ENCODE results near the gene FIBCD1. TPM values are rescaled to one million over a fixed set of nuclear protein-coding genes. Genes with fewer than 3 reads are reported as not detected.

FIBCD1 gene
- polyA plus RNA-seq, 1 donor (not counting 4 experiments of a cell fraction or from before 2014, with no cell fraction given) = 0.79 TPM

DNA sequence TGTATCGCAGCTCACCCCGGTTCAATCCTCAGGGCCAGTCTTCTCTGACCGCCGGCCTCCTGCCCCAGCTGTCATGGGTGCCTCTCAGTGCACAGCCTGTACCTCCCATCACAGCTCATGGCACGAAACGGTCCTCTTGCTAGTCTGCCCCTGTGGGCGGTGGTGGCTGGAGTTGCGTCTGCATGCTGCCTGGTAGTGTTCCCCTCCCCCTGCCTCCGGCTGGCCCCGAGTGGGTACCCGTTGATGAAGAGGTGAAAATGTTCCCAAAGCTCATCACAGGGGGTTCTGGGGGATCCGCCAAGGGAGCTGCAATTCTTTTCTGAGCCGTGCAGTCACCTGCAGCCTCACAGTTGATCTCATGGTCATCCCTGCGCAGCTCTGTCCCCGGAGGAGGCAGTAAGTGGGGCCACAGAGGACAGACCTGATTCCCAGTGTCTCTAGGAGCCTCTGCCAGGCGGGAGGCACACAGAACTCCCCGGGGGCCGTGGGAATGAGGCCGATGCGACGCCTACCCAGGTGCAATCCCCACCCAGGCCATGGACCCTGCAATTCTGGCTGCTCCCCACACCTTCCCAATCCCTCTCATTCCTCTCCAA lies 34.7 kb upstream of the FIBCD1 start:
- dilution Hi-C loops (cut with MboI; ENCODE audit: extremely low pct_ligation_motif_present, low sequenced_read_pairs) = no loop called here
- FAIRE-seq (no peak), DNase-seq (ENCODE audit: low read depth, low spot score) (no peak)
- H3K4me3 ChIP-seq (ENCODE audit: control insufficient read depth in 2 of 3, extremely low read depth in 1 of 3, insufficient read depth in 2 of 3, low read depth in 1 of 3, low read length in 3 of 3) = no peak overlapping the region
- H3K9me1 ChIP-seq (ENCODE audit: control insufficient read depth, extremely low read depth, insufficient read depth, low read length) = no peaks in the 10 kb centered on the region
- no peak overlapping the region for H3K27ac ChIP-seq (ENCODE audit: control insufficient read depth, insufficient read depth, low read length)
- H3K9me3 ChIP-seq (ENCODE audit: control insufficient read depth, low read depth, low read length) = no peaks in the 10 kb centered on the region
- H3K9ac ChIP-seq (ENCODE audit: control insufficient read depth, extremely low read depth, insufficient read depth, low read length) = no peak overlapping the region
- H3K79me2 ChIP-seq (ENCODE audit: control insufficient read depth, insufficient read depth, low read length) = no peaks in the 10 kb centered on the region
- no peak overlapping the region for H2AFZ ChIP-seq (ENCODE audit: control insufficient read depth, low read length)
- peaks cover 7% of the 10 kb centered on the region for H3K4me1 ChIP-seq (ENCODE audit: control insufficient read depth, extremely low read depth, insufficient read depth, low read length)
- H4K20me1 ChIP-seq (ENCODE audit: control insufficient read depth, extremely low read depth, insufficient read depth, low read length) = no peaks in the 10 kb centered on the region
- peaks cover 35% of the 10 kb centered on the region for H3K27me3 ChIP-seq (ENCODE audit: control insufficient read depth, extremely low read depth, insufficient read depth, low read length)
- H3K4me2 ChIP-seq (ENCODE audit: control insufficient read depth, extremely low read depth, insufficient read depth, low read depth, low read length) = no peak overlapping the region
- TF ChIP-seq, protein P1, sequence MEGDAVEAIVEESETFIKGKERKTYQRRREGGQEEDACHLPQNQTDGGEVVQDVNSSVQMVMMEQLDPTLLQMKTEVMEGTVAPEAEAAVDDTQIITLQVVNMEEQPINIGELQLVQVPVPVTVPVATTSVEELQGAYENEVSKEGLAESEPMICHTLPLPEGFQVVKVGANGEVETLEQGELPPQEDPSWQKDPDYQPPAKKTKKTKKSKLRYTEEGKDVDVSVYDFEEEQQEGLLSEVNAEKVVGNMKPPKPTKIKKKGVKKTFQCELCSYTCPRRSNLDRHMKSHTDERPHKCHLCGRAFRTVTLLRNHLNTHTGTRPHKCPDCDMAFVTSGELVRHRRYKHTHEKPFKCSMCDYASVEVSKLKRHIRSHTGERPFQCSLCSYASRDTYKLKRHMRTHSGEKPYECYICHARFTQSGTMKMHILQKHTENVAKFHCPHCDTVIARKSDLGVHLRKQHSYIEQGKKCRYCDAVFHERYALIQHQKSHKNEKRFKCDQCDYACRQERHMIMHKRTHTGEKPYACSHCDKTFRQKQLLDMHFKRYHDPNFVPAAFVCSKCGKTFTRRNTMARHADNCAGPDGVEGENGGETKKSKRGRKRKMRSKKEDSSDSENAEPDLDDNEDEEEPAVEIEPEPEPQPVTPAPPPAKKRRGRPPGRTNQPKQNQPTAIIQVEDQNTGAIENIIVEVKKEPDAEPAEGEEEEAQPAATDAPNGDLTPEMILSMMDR (optimal IDR thresholded peaks at IDR 0.05 in 1 of 3, IDR thresholded peaks at IDR 0.05 in 1 of 3, conservative IDR thresholded peaks at IDR 0.05 in 1 of 3; ENCODE audit: extremely low read depth in 1 of 3, insufficient read depth in 2 of 3, low read length in 3 of 3) = no peak
- H3K36me3 ChIP-seq (ENCODE audit: control insufficient read depth in 2 of 2, extremely low read depth in 1 of 2, insufficient read depth in 2 of 2, low read length in 2 of 2) = no peaks in the 10 kb centered on the region

DNA sequence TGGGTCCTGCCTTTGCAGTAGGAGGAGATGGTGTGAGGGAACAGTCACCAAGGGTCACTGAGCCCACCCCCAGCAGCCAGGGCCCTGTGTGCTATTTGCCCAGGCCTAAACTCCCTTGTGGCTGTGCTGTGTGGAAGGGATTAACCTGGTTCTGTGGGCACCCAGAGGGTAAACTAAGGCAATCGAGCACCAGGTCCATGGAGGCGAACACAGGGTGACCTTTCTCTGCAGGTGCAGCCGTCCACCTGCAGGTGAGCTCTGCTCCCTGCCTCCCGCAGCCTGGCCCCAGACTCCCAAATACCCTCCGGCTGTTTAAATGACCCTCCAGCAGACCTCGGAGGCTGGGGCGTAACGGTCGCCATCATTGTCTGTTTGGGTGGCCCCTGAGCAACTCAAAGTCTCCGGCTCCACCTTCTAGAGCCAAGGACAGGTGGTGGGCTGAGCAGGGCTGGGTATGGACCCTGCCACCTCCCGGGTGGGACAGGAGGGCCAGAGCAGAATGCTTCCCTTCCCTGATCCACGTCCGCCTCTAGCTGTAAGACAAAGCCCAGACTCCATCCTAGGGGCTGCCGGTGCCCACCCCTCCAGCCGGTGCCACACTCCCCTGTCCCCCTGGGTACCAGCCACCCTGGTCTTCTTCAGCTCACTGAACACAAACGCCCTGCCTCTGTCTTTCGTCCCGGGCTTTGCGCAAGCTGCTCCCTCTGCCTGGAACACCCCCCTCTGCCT lies 34.1 kb upstream of the FIBCD1 start:
- DNase-seq (ENCODE audit: low read depth, low spot score) (no peak), FAIRE-seq (no peak)
- Histone ChIP-seq H3K4me3 (ENCODE audit: control insufficient read depth in 2 of 3, extremely low read depth in 1 of 3, insufficient read depth in 2 of 3, low read depth in 1 of 3, low read length in 3 of 3) (no peak overlapping the region), H3K79me2 (ENCODE audit: control insufficient read depth, insufficient read depth, low read length) (no peaks in the 10 kb centered on the region), H3K36me3 (ENCODE audit: control insufficient read depth in 2 of 2, extremely low read depth in 1 of 2, insufficient read depth in 2 of 2, low read length in 2 of 2) (no peaks in the 10 kb centered on the region), H3K9ac (ENCODE audit: control insufficient read depth, extremely low read depth, insufficient read depth, low read length) (no peak overlapping the region), H4K20me1 (ENCODE audit: control insufficient read depth, extremely low read depth, insufficient read depth, low read length) (no peaks in the 10 kb centered on the region), H3K9me3 (ENCODE audit: control insufficient read depth, low read depth, low read length) (no peaks in the 10 kb centered on the region), H2AFZ (ENCODE audit: control insufficient read depth, low read length) (no peak overlapping the region), H3K4me1 (ENCODE audit: control insufficient read depth, extremely low read depth, insufficient read depth, low read length) (peaks cover 7% of the 10 kb centered on the region), H3K27me3 (ENCODE audit: control insufficient read depth, extremely low read depth, insufficient read depth, low read length) (peaks cover 35% of the 10 kb centered on the region), H3K27ac (ENCODE audit: control insufficient read depth, insufficient read depth, low read length) (no peak overlapping the region), H3K4me2 (ENCODE audit: control insufficient read depth, extremely low read depth, insufficient read depth, low read depth, low read length) (no peak overlapping the region), H3K9me1 (ENCODE audit: control insufficient read depth, extremely low read depth, insufficient read depth, low read length) (no peaks in the 10 kb centered on the region)
- no peak for TF ChIP-seq EZH2 (IDR thresholded peaks at IDR 0.05; ENCODE audit: low read length)
- TF ChIP-seq, protein P1 (optimal IDR thresholded peaks at IDR 0.05 in 1 of 3, IDR thresholded peaks at IDR 0.05 in 1 of 3, conservative IDR thresholded peaks at IDR 0.05 in 1 of 3; ENCODE audit: extremely low read depth in 1 of 3, insufficient read depth in 2 of 3, low read length in 3 of 3) = no peak
- dilution Hi-C loops (cut with MboI; ENCODE audit: extremely low pct_ligation_motif_present, low sequenced_read_pairs) = no loop called here

Data from keratinocyte (primary cell).